HG02588 (cell line): Measurements from ENCODE around the gene SLC24A4.

Source experiments
- ATAC-seq: cut with Tn5 transposase; IDR thresholded peaks from one replicate; pipeline ENCODE4 v1.9.1; 2021; ENCODE audit warnings: mild to moderate bottlenecking, moderate library complexity; ENCODE audit not compliant: unreplicated experiment

The SLC24A4 gene

GRCh38 chr14:92366237-92366636, 43.3 kb downstream of the SLC24A4 start:
- ATAC-seq: no peak

DNA sequence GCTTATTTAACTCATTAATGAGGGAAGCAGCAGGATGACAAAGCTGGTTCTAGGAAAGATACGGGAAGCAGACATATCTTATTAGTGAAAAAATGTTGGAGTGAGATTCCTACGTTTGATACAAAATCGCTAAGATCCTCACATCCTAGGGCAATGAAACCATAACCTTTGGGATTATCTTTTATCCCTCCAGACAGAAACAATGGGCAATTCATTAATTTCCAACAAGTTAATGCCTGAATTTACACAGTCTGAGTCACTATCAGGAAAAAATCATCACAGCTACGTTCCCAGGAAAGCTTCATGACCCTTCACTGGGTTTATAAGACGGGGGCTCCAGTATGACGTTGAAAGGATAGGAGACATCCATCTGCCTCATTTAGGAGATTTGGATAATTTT, 45.0 kb downstream of the SLC24A4 start:
- ATAC-seq: no peak

DNA sequence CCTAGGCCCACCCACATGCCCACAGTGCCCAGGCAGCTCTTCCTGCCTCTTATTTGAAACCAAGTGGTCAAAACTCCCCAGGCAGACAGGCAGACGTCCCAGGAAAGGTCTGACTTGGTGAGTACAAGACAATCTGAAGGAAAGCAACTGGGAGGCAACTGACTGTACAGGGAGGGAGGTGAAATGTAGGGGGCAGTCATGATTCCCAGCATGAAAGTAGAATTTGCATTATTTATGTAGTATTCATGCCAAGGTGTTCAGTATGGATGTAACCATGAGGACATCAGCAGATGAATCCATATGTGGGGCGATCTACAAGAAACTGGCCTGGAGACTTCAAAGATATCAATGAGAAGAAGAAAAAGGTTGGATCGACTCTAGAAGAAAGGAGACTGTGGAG, 46.1 kb downstream of the SLC24A4 start:
- ATAC-seq: no peak

DNA sequence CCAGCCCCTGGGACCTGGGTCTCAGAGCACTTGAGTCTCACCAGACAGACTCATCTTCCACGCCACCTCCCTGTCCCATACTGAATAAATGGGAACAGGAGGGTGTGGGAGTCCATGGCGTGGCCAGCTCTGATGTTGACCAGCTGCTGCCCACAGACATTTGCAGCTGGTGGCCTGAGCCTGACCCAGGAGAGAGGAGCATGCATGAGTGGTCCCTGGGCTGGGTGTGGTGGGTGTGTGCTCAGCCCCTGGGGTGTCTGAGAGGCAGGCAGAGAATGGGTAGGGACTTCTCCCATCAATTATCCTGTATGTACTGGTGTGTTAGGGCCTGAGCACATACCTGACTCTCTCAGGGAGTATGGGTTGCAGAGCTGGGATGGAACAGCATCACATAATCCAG, 49.3 kb downstream of the SLC24A4 start:
- ATAC-seq: no peak

DNA sequence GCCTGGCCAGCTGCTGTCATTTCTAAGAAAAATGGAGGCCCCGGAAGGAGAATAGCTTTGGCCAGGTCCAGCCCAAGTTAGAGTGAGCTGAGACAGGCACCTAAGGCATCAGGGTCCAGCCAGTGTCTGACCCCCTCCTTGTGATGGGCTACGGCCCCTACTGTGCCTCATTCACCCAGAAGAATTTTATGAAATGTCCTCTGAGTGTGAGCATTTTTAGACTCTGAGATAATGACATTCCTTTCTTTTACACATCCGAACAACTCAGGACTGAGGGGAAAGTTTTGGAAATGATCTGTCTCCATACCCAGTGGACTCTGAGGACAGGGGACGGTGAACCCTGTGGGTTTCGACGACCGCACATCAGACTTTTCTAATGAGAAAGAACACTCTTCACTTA, 50.4 kb downstream of the SLC24A4 start:
- ATAC-seq: no peak

GRCh38 chr14:92380131-92380530, 57.2 kb downstream of the SLC24A4 start:
- no peak for ATAC-seq

- ATAC-seq: no peak
These were observed 57.6 kb downstream of the SLC24A4 start for GRCh38 chr14:92380582-92380981.

DNA sequence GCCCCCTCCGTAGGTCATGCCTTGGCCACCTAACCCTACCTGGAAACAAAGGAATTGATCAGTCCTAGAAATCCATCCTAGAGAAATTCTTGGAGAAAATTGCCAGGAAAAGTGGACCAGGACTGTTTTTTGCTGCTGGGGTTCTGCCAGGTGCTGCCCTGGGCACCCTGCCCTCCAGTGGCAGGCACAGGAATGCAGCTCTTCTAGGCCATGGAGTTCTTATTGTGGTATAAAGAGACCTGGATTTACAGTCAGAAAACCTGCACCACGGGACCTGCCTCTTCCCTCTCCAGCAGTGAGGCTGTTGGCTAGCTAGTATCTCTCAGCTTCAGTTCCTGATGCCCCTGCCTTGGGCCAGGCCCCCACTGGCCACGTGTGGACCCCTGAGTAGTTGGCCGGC, 59.7 kb downstream of the SLC24A4 start:
- ATAC-seq: no peak

- ATAC-seq: no peak
These were observed 60.8 kb downstream of the SLC24A4 start for GRCh38 chr14:92383805-92384204.

- ATAC-seq: no peak
These were observed 61.6 kb downstream of the SLC24A4 start for GRCh38 chr14:92384461-92385133.

DNA sequence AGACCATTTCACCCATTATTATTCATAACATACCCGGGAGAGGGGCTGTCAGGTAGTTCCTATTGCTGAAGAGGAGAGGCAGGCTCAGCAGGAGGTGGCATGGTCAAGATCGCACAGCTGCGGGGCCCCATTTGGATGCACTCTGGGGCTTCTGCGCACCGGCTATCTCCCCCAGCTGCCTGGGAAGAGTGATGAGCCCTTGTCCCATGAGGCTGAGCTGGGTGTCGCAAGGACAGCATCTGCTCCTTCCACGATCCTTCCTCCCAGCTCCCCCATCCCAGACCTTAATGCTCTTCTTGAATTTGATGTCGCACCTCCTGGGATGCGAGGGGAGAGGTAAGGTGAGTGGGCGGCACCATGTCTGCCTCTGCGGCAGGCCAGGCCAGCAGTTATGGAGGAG, 62.6 kb downstream of the SLC24A4 start:
- ATAC-seq: no peak

DNA sequence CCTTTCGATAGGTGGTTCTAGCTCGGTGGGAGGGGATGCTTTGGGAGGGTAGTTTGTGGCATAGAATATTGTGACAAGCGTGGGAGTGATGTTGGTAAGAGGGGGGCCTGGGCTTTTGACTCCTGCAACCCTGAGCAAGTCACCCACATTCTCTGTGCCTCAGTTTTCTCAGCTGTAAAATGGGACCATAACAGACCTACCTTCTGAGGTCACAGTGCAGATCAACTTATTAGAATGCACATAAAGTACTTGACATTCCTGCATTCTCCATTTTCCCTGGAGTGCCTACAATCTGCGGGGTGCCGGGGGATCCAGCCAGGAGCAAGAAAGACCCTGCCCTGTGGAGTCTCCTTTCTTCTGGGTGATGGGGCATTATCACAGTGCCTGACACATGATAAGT, 63.2 kb downstream of the SLC24A4 start:
- no peak for ATAC-seq

DNA sequence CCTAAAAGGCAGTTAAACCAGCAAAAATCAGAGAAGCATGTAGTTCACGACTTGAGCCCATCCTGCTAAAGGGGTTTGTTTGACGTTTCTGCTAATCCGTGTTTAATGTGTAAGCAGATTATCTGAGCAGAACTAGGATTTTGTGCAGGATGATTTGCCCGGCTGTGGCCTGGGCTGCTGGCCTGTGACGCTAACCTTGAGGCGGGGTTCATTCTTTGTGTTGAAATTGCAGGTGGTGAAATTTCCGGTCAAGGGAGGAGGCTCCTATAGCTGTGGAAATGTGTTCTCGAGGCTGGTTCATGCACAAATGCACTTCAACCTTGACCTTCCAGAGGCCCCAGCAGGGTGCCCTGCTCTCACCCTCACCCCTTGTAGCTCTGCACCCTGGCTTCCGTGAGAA, 63.7 kb downstream of the SLC24A4 start:
- no peak for ATAC-seq

GRCh38 chr14:92387578-92387977, 64.6 kb downstream of the SLC24A4 start:
- no peak for ATAC-seq

GRCh38 chr14:92389598-92390158, 66.7 kb downstream of the SLC24A4 start:
- no peak for ATAC-seq

- no peak for ATAC-seq
These were observed 68.8 kb downstream of the SLC24A4 start for GRCh38 chr14:92391726-92392125.

DNA sequence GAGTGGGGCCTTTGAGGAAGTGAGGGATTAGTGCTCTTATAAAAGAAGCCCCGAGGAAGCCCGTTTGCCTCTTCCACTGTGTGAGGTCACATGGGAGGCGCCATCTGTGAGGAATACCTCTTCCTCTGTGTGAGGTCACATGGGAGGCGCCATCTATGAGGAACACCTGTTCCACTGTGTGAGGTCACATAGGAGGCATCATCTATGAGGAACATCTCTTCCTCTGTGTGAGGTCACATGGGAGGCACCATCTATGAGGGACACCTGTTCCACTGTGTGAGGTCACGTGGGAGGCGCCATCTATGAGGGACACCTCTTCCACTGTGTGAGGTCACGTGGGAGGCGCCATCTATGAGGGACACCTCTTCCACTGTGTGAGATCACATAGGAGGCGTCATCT, 69.7 kb downstream of the SLC24A4 start:
- ATAC-seq: no peak

DNA sequence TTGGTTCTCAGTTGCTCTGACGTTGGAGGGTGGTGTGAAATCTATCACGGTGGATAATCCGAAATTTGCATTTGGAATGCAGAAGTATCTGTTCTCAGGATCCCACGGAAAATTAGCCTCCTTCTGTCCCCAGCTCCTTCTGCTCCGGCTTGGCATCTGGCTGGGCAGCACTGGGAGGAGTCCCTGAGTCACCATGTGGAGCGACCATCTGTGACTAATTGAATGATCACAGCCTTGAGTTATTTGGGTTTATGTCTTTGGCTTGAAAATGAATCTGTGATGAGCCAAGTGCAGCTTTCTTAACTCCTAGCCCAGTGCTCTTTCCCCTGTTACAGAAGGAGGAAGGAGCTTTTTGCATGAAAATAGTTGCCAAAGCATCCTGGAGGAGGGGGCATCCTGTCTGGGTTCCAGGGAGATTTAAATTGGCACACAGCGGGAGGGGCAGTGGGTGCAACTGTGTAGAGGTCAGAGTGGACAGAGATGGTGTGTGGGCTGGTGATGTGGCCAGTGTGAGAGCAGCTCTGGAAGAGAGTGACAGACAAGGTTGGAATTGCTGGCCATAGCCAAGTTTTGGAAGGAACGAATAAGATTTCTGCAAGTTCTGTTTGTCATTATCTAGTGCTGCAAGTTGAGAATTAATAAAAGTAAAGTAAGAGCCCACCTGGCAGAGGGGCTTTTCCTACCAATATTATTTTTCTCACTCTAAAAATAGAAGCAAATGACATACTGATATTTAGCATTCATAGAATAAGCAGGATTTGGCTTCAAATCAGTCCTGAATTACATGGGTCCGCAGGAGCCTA, 74.4 kb downstream of the SLC24A4 start:
- no peak for ATAC-seq

DNA sequence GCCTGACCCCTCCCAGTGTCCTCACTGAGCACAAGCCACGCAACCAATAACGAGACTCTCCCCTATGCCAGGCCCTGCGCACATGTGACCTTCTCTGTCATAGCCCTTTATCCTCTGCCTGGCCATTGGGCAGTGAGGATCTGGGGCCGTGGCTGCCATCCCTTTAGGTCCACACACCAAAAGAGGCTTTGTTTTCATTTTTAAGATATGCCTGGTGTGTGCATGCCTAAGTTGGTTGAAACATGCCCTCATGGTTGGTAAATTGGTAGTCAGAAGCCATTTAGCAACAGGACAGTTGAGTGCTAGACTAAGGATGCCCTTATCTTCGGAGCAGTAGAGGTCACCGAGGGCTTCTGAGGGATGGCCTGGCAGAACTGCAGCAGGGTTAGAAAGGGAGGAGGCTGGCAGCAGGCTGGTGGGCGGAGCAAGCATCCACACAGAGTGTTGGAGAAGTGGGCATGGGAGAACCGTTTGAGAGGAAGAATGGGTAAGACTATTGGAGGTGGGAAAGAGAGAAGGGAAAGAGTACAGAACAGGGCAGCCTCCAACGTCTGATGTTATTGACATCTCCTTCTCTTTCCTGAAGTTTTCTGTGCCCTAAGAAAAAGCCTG, 75.1 kb downstream of the SLC24A4 start:
- ATAC-seq: no peak

DNA sequence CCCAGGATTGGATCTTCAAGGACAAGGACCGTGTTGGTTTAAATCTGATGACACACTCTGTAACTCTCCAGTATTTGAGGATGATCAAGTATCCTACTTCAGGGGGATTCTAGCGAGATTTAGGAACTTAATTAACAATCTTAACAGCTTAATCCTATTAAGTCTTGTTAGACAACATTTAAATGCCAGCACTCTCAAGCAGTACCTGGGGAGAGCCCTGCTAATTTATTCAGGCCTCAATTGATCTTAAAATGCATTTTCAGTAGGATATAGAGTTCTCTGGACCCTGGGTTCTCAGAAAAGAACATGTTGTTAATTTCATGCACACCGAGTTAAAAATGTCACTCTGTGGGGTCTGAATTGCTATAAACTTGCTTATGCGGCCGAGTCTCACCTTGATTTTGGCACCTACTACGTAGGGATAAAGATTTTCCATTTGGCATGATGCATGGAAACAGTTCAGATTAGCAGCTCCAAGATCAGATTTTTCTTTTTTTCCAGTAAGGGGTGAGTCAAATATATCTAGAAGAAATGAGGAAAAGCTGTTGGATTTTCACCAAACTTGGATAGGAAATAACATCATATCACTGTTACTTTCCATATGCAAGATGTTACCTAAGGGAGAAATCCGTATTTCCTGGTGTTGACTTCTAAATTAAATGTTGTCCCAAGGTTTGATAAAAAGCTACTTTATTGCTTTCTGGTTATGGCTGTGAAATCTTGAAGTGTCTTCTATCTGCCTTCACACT, 76.1 kb downstream of the SLC24A4 start:
- ATAC-seq: no peak
